H1 (cell line): ENCODE data around the gene SEC61A1.
A peak's percentile ranks its signal among the peaks of the same experiment; 100 is the strongest.

Experiments
- EP300 ChIP-seq, 2 experiments: IDR thresholded peaks; 1 replicate in 1 of 2; 2 replicates in 1 of 2; pipeline ENCODE4 v1.6.1; 2011 to 2012; ENCODE audit warnings: low read depth in 2 of 2, low read length in 2 of 2, mild to moderate bottlenecking in 2 of 2, borderline replicate concordance in 1 of 2, inconsistent platforms in 1 of 2, moderate library complexity in 1 of 2
- NRF1 ChIP-seq: IDR thresholded peaks from 2 replicates; pipeline ENCODE4 v1.6.1; 2011; ENCODE audit warnings: mild to moderate bottlenecking, low read depth, low read length, improper control_type of control experiment
- POLR2A ChIP-seq, 2 experiments: IDR thresholded peaks; 1 replicate in 1 of 2; 2 replicates in 1 of 2; pipeline ENCODE4 v1.6.1; 2011; ENCODE audit warnings: low read depth in 2 of 2, low read length in 2 of 2, mild to moderate bottlenecking in 2 of 2; ENCODE audit errors: control extremely low read depth in 1 of 2
- POLR2AphosphoS5 ChIP-seq: IDR thresholded peaks from 2 replicates; pipeline ENCODE4 v1.6.1; 2011; ENCODE audit warnings: low read depth, low read length
- RXRA ChIP-seq: IDR thresholded peaks from 2 replicates; pipeline ENCODE4 v1.6.1; 2011; ENCODE audit warnings: low read depth, mild to moderate bottlenecking, low read length, moderate library complexity; ENCODE audit not compliant: insufficient read depth
- SP2 ChIP-seq: IDR thresholded peaks from 2 replicates; pipeline ENCODE4 v1.6.1; 2012; ENCODE audit warnings: mild to moderate bottlenecking, low read length, inconsistent platforms
- SRF ChIP-seq: IDR thresholded peaks from 2 replicates; pipeline ENCODE4 v1.6.1; 2011; ENCODE audit warnings: mild to moderate bottlenecking, low read depth, low read length, moderate library complexity
- TAF1 ChIP-seq: IDR thresholded peaks from 2 replicates; pipeline ENCODE4 v1.6.1; 2011; ENCODE audit warnings: mild to moderate bottlenecking, low read depth, low read length
- TF ChIP-seq, protein P1 (sequence below), 3 experiments: IDR thresholded peaks; 1 replicate in 2 of 3; 2 replicates in 1 of 3; pipeline versions ENCODE4 v1.5.1 to v1.6.1; 2011; ENCODE audit warnings: low read length in 3 of 3, mild to moderate bottlenecking in 3 of 3, inconsistent platforms in 2 of 3, low read depth in 1 of 3, moderate library complexity in 1 of 3; ENCODE audit not compliant: insufficient read depth in 1 of 3; ENCODE audit errors: control extremely low read depth in 1 of 3

DNA sequence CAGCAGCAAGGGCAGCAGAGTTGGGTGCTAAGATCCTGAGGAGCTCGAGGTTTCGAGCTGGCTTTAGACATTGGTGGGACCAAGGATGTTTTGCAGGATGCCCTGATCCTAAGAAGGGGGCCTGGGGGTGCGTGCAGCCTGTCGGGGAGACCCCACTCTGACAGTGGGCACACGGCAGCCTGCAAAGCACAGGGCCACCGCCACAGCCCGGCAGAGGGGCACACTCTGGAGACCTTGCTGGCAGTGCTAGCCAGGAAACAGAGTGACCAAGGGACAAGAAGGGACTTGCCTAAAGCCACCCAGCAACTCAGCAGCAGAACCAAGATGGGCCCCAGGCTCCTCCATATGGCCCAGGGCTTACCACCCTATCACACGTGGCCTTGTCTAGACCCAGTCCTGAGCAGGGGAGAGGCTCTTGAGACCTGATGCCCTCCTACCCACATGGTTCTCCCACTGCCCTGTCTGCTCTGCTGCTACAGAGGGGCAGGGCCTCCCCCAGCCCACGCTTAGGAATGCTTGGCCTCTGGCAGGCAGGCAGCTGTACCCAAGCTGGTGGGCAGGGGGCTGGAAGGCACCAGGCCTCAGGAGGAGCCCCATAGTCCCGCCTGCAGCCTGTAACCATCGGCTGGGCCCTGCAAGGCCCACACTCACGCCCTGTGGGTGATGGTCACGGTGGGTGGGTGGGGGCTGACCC, 18.8 kb downstream of the SEC61A1 start:
- TF ChIP-seq SP2 = no peak
- TF ChIP-seq SRF = no peak
- no peak; the same call in 1 of the 2 replicates for TF ChIP-seq POLR2AphosphoS5
- TF ChIP-seq TAF1 = no peak
- TF ChIP-seq EP300 (IDR thresholded peaks at IDR 0.05; ENCODE audit: borderline replicate concordance in 1 of 2, low read depth in 2 of 2, low read length in 2 of 2) = no peak
- TF ChIP-seq, protein P1, sequence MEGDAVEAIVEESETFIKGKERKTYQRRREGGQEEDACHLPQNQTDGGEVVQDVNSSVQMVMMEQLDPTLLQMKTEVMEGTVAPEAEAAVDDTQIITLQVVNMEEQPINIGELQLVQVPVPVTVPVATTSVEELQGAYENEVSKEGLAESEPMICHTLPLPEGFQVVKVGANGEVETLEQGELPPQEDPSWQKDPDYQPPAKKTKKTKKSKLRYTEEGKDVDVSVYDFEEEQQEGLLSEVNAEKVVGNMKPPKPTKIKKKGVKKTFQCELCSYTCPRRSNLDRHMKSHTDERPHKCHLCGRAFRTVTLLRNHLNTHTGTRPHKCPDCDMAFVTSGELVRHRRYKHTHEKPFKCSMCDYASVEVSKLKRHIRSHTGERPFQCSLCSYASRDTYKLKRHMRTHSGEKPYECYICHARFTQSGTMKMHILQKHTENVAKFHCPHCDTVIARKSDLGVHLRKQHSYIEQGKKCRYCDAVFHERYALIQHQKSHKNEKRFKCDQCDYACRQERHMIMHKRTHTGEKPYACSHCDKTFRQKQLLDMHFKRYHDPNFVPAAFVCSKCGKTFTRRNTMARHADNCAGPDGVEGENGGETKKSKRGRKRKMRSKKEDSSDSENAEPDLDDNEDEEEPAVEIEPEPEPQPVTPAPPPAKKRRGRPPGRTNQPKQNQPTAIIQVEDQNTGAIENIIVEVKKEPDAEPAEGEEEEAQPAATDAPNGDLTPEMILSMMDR (IDR thresholded peaks at IDR 0.05; ENCODE audit: control extremely low read depth in 1 of 3, insufficient read depth in 1 of 3, low read depth in 1 of 3, low read length in 3 of 3) = no peak
- TF ChIP-seq NRF1 = no peak
- TF ChIP-seq POLR2A (IDR thresholded peaks at IDR 0.05; ENCODE audit: control extremely low read depth in 1 of 2, low read depth in 2 of 2, low read length in 2 of 2) = 0 out of 3 replicates have a peak, but pooled peaks of 1 of the 2 experiments have one; percentile 38
- no peak for TF ChIP-seq RXRA
